AG04450 (cell line): Measurements from ENCODE around the gene PIGL. TPM values are rescaled to one million over a fixed set of nuclear protein-coding genes. Genes with fewer than 3 reads are reported as not detected.
"Not testable (repeated sequence)": the region's sequence is repeated elsewhere in the genome, so short reads cannot be mapped to it uniquely, and the experiment has no call there.

Source experiments
- CTCF ChIA-PET: fragments of 300-600, 350-600 bp; formaldehyde crosslinking; extraction: SDS; loops from one replicate; lab custom pipeline; 2022; ENCODE audit warnings: antibody characterized with exemption, inconsistent platforms; lab: Charles Lee
- POLR2A ChIA-PET: fragments of 350-600 bp; formaldehyde crosslinking; extraction: SDS; loops from one replicate; lab custom pipeline; 2021; ENCODE audit warnings: antibody characterized with exemption, inconsistent platforms; lab: Yijun Ruan, JAX
- DNase-seq: peaks from one replicate; pipeline ENCODE4 v3.0.0-alpha.2; 2011; ENCODE audit warnings: low read depth, low spot score
- H3K27ac ChIP-seq: one replicate; pipeline ENCODE4 v1.5.1; 2012; ENCODE audit warnings: low read depth, low read length, control low read depth
- H3K27me3 ChIP-seq: one replicate; pipeline ENCODE4 v1.6.0; 2012; ENCODE audit warnings: low read length; ENCODE audit not compliant: control insufficient read depth, insufficient read depth
- H3K4me3 ChIP-seq: 2 replicates; pipeline ENCODE4 v1.5.1; 2011; ENCODE audit warnings: mild to moderate bottlenecking, low read depth, low read length, control low read depth
- H3K9me3 ChIP-seq: 2 replicates; pipeline ENCODE4 v1.5.1; 2012; ENCODE audit warnings: low read length; ENCODE audit not compliant: control insufficient read depth, insufficient read depth
- CTCF ChIP-seq: IDR thresholded peaks from 2 replicates; pipeline ENCODE4 v1.5.1; 2011; ENCODE audit warnings: low read depth, low read length, control low read depth, inconsistent platforms
- polyA plus RNA-seq: library from polyadenylated mRNA; depleted of rRNA; stranded (reverse); fragments of >200 nt; gene quantifications from 2 replicates; pipeline ENCODE4 v1.2.3, GENCODE V29; 2011

Gene PIGL
- polyA plus RNA-seq, 1 experiment = 16.5 TPM

GRCh38 chr17:16301963-16302855, 85.2 kb downstream of the PIGL start:
- no peaks in the 10 kb centered on the region for H3K9me3 ChIP-seq
- no peak for DNase-seq
- H3K27me3 ChIP-seq = no peaks in the 10 kb centered on the region
- H3K27ac ChIP-seq = no peak overlapping the region
- CTCF ChIA-PET = no interaction called here
- POLR2A ChIA-PET = interaction anchor here (0.8 to 0.9 kb wide), 2 partner anchors 11 to 17 kb away, joined by 3 read pairs; no protein-coding TSS in a partner anchor
- no peak overlapping the region for H3K4me3 ChIP-seq
- no peak for TF ChIP-seq CTCF

GRCh38 chr17:16302856-16303255, 85.8 kb downstream of the PIGL start:
- H3K27ac ChIP-seq = no peak overlapping the region
- POLR2A ChIA-PET = interaction anchor here (0.6 to 0.7 kb wide), 2 partner anchors 87 to 1533 kb away, joined by 3 to 5 read pairs; no protein-coding TSS in a partner anchor
- DNase-seq = no peak
- no peaks in the 10 kb centered on the region for H3K9me3 ChIP-seq
- no peak for TF ChIP-seq CTCF
- H3K27me3 ChIP-seq = no peaks in the 10 kb centered on the region
- CTCF ChIA-PET = interaction anchor here (0.6 to 3.8 kb wide), 3 partner anchors 8 to 137 kb away, joined by 3 to 18 read pairs (median 6); no protein-coding TSS in a partner anchor
- H3K4me3 ChIP-seq = no peak overlapping the region

GRCh38 chr17:16304830-16305229, 87.8 kb downstream of the PIGL start:
- no peak for DNase-seq
- H3K27ac ChIP-seq = no peak overlapping the region
- H3K27me3 ChIP-seq = no peaks in the 10 kb centered on the region
- no peak overlapping the region for H3K4me3 ChIP-seq
- H3K9me3 ChIP-seq = no peaks in the 10 kb centered on the region
- ChIA-PET CTCF (interaction anchor here (0.6 to 3.8 kb wide), 14 partner anchors 9 to 205 kb away, joined by 3 to 18 read pairs (median 4); partner anchors contain the start of gene CENPV), POLR2A (interaction anchor here (1.0 to 2.6 kb wide), 3 partner anchors 23 to 90 kb away, joined by 3 to 10 read pairs (median 3); partner anchors contain the start of gene UBB)
- peak; percentile 72 for TF ChIP-seq CTCF

GRCh38 chr17:16306211-16306610, 89.2 kb downstream of the PIGL start:
- DNase-seq = no peak
- ChIA-PET CTCF (interaction anchor here (0.6 to 3.8 kb wide), 9 partner anchors 7 to 45 kb away, joined by 3 to 18 read pairs (median 4); no protein-coding TSS in a partner anchor), POLR2A (interaction anchor here (2.6 kb wide), 1 partner anchor 75 kb away, joined by 10 read pairs; the partner anchor contains the start of gene UBB)
- Histone ChIP-seq H3K27me3 (no peaks in the 10 kb centered on the region), H3K27ac (no peak overlapping the region), H3K9me3 (no peaks in the 10 kb centered on the region), H3K4me3 (no peak overlapping the region)
- TF ChIP-seq CTCF = no peak

GRCh38 chr17:16312061-16312460, 95.1 kb downstream of the PIGL start:
- H3K9me3 ChIP-seq, DNase-seq, H3K27ac ChIP-seq, H3K4me3 ChIP-seq, H3K27me3 ChIP-seq, CTCF ChIA-PET: not testable (repeated sequence)
- POLR2A ChIA-PET = interaction anchor here (2.2 kb wide), 1 partner anchor 69 kb away, joined by 7 read pairs; the partner anchor contains the start of gene UBB
